Mucosa of descending colon (tissue), 3 donors: ENCODE results near the gene TAS2R7. TPM values are rescaled to one million over a fixed set of nuclear protein-coding genes. Genes with fewer than 3 reads are reported as not detected.
"Not testable (repeated sequence)": the region's sequence is repeated elsewhere in the genome, so short reads cannot be mapped to it uniquely, and the experiment has no call there.

Experiments
- ATAC-seq: fragments of 200-7000 bp; cut with Tn5 transposase; one replicate; pipeline ENCODE4 v1.9.1; 2020; ENCODE audit warnings: mild to moderate bottlenecking, moderate library complexity
- DNase-seq, 3 donors: peaks; one replicate each; pipeline ENCODE4 v3.0.0-alpha.2; 2020
- H3K36me3 ChIP-seq: fragments of 200-600 bp; one replicate; pipeline ENCODE4 v1.8.0; 2021; ENCODE audit warnings: low read depth, mild to moderate bottlenecking
- H3K4me1 ChIP-seq: fragments of 200-600 bp; one replicate; pipeline ENCODE4 v1.8.0; 2021; ENCODE audit warnings: low read depth, mild to moderate bottlenecking
- H3K4me3 ChIP-seq: fragments of 200-600 bp; one replicate; pipeline ENCODE4 v1.8.0; 2021; ENCODE audit warnings: mild to moderate bottlenecking
- H3K9me3 ChIP-seq: fragments of 200-600 bp; one replicate; pipeline ENCODE4 v1.8.0; 2021; ENCODE audit warnings: mild to moderate bottlenecking
- intact Hi-C, 2 donors: fragments of 100-400 bp; cut with DNase I in 1 of 2; cut with micrococcal nuclease in 1 of 2; formaldehyde crosslinking; loops; one replicate each; pipeline versions ENCODE4 v1.11.0 to v1.11.1; 2022; cut with DNase I, micrococcal nuclease
- total RNA-seq, 3 donors: library from RNA; stranded (reverse); fragmentation: NEBNext Ultra II Directional in 2 of 3; extraction: Animal tissue kit (Norgen Biotek cat#: 25700) in 2 of 3; gene quantifications; one replicate each; pipeline versions ENCODE4 v1.2.1 to v1.2.4, GENCODE V29; 2021 to 2023
- TF ChIP-seq, protein P1 (sequence below): fragments of 200-600 bp; IDR thresholded peaks from one replicate; pipeline ENCODE4 v1.8.0; 2022; ENCODE audit warnings: antibody characterized with exemption, mild to moderate bottlenecking
- donor health status: DM: no; HTN: no; CAD: no; lungs with moderate emphysema.
- donor health status: DM: no; HTN: no; CAD: no.
- donor health status: DM: no; HTN: yes; CAD: no.

The TAS2R7 gene
- total RNA-seq, 3 donors from 2014 or later: not detected

DNA sequence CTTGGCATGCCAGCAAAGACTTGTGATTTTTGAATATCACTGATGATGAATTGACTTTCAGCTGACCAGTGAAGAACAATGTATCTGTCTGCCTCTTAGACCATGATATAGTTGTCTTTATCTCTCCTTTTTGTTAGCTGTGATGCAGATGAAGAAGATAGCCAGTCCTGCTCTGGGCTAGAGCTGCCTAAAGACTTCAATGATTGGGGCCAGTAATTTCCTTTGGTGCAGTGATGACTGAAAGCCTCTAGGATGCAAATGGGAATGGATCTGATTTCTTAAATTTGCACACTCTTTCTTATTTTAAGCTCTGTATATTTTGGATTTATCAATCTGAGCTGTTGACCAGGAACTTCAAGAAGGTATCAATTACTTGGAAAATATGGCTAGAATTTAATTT is 7.6 kb upstream of the TAS2R7 start, which contains the start of gene TAS2R9:
TAS2R9 (minus strand) TSS at position 101 of the 400 bp plus-strand sequence; CDS start at position 8, 93 bp downstream.
- intact Hi-C loops: no loop called here
- TF ChIP-seq, protein P1, sequence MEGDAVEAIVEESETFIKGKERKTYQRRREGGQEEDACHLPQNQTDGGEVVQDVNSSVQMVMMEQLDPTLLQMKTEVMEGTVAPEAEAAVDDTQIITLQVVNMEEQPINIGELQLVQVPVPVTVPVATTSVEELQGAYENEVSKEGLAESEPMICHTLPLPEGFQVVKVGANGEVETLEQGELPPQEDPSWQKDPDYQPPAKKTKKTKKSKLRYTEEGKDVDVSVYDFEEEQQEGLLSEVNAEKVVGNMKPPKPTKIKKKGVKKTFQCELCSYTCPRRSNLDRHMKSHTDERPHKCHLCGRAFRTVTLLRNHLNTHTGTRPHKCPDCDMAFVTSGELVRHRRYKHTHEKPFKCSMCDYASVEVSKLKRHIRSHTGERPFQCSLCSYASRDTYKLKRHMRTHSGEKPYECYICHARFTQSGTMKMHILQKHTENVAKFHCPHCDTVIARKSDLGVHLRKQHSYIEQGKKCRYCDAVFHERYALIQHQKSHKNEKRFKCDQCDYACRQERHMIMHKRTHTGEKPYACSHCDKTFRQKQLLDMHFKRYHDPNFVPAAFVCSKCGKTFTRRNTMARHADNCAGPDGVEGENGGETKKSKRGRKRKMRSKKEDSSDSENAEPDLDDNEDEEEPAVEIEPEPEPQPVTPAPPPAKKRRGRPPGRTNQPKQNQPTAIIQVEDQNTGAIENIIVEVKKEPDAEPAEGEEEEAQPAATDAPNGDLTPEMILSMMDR: no peak
- ATAC-seq (no peak), DNase-seq (no peak)
- H3K9me3 ChIP-seq: no peaks in the 10 kb centered on the region
- H3K4me1 ChIP-seq: no peaks in the 10 kb centered on the region
- H3K4me3 ChIP-seq: no peak within 1 kb of the TSS
- no peaks in the 10 kb centered on the region for H3K36me3 ChIP-seq

DNA sequence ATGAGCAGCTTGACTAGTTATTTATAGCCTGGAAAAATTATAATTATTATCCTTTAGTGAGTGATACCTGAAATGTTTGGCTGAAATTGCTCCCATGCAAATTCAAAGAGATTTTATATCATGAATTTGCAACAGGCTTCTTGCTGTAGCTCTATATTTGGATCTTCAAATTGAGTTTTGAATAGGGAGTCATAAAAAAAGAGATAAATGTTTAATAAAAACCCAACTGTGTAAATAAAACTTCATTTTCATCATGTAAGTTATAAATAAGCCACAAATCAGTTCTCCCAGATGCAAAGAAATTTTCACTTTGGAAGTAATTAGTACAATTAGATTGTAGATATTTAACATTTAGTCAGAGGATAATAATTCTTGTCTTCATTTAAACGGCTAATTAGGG is 4.8 kb upstream of the TAS2R7 start, which contains the start of gene TAS2R8:
TAS2R8 (minus strand) TSS at position 101 of the 400 bp plus-strand sequence. CDS start 306 bp downstream, outside the sequence.
- DNase-seq (no peak), ATAC-seq (no peak)
- Histone ChIP-seq H3K4me1 (no peaks in the 10 kb centered on the region), H3K36me3 (no peaks in the 10 kb centered on the region), H3K4me3 (no peak within 1 kb of the TSS), H3K9me3 (no peaks in the 10 kb centered on the region)
- intact Hi-C loops: no loop called here
- TF ChIP-seq, protein P1: no peak

DNA sequence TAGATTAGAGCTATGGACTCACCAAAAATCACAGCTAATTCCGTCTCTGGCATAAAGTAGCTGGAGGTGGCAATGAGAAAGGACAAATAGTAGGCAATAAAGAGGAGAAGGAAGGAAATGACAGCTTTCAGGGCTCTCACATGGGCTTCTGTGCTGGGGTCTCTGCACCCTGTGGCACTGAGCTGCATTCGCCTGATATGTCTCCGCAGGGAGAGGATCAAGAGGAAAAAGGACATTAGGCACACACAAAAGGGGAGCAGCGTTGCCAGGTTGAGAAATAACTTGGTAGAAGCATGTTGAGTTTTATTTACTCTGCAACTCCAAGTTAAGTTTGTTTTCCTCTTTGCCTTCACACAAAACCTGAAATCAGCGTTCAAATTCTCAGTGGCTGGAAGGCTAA is 686 bp downstream of the TAS2R7 start:
- Histone ChIP-seq H3K9me3 (no peaks in the 10 kb centered on the region), H3K4me3 (no peak overlapping the region), H3K36me3 (no peaks in the 10 kb centered on the region), H3K4me1 (no peaks in the 10 kb centered on the region)
- ATAC-seq: no peak
- TF ChIP-seq, protein P1: no peak
- intact Hi-C loops: no loop called here
- no peak for DNase-seq

DNA sequence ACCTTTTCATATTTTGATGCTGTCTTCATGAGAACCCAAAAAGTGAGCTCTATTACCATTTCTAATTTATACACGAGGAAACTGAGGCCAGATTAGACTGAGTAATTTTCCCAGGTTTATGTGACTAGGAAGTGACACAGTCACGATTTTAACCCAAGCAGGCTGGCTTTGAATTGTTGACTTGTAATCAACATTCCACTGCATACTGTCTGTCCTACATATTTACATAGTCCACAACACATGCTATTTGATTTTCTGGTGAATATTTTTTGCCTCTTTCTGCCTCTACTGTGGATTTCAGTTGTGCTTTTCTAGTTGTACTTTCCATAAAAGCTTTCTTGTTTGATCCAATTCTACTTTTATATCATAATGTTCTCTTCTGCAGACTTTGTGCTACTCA is 8.2 kb downstream of the TAS2R7 start:
- Histone ChIP-seq H3K9me3 (no peaks in the 10 kb centered on the region), H3K4me1 (no peaks in the 10 kb centered on the region), H3K36me3 (no peaks in the 10 kb centered on the region), H3K4me3 (no peak overlapping the region)
- TF ChIP-seq, protein P1: no peak
- DNase-seq (no peak), ATAC-seq (no peak)
- intact Hi-C loops: no loop called here

DNA sequence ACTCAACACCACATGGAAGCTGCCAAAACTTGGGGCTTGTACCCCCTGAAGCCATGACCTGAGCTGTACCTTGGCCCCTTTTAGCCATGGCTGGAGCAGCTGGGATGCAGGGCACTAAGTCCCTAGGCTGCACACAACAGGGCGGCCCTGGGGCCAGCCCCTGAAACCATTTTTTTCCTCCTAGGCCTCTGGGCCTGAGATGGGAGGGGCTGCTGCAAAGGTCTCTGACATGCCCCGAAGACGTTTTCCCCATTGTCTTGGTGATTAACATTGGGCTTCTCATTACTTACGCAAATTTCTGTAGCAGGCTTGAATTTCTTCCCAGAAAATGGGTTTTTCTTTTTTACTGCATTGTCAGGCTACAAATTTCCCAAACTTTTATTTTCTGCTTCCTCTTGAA is 10.7 kb downstream of the TAS2R7 start:
- DNase-seq, H3K4me1 ChIP-seq, intact Hi-C loops, H3K4me3 ChIP-seq, H3K9me3 ChIP-seq, ATAC-seq, H3K36me3 ChIP-seq: not testable (repeated sequence)

DNA sequence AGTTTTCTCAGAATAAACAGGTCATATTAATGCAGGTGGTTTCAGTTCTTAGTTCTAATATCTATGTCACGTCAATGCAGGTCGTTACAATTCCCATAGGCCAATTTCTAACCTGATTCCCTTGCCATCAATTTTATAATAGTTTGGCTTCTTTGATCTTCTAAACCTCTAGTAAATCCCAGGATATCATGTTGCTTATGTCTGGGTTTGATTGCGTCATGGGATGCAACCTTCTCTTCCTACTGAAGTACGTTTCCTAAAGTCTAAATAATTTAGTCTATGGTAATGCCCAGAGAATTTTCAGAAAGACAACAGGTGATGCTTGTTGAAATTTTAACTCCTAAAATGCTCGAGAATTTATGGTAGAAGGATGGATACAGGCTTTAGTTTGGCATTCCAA is 19.2 kb downstream of the TAS2R7 start:
- H3K9me3 ChIP-seq: no peaks in the 10 kb centered on the region
- intact Hi-C loops: no loop called here

More for the DNA sequence above, 19.2 kb downstream of the TAS2R7 start:
- ATAC-seq (no peak), DNase-seq (no peak)
- TF ChIP-seq, protein P1: no peak
- no peaks in the 10 kb centered on the region for H3K4me1 ChIP-seq
- no peak overlapping the region for H3K4me3 ChIP-seq
- H3K36me3 ChIP-seq: no peaks in the 10 kb centered on the region
